CD4-positive, alpha-beta T cell treated with Interleukin-6 at 100 ng/mL for 8 hours (primary cell): ENCODE measurements around the gene TTYH1.
"Not testable (repeated sequence)": the region's sequence is repeated elsewhere in the genome, so short reads cannot be mapped to it uniquely, and the experiment has no call there.

ENCODE experiments used
- DNase-seq: peaks from one replicate; pipeline ENCODE4 v3.0.0-alpha.2; 2020; ENCODE audit warnings: mixed read lengths, low spot score

TTYH1 gene

GRCh38 chr19:54415208-54415900 lies at the start of gene TTYH1:
TTYH1 (plus strand) TSS chr19:54415464; CDS start chr19:54415553, 89 bp downstream.
- no peak for DNase-seq

GRCh38 chr19:54365798-54366197 lies 49.5 kb upstream of the TTYH1 start:
- not testable (repeated sequence) for DNase-seq

DNA sequence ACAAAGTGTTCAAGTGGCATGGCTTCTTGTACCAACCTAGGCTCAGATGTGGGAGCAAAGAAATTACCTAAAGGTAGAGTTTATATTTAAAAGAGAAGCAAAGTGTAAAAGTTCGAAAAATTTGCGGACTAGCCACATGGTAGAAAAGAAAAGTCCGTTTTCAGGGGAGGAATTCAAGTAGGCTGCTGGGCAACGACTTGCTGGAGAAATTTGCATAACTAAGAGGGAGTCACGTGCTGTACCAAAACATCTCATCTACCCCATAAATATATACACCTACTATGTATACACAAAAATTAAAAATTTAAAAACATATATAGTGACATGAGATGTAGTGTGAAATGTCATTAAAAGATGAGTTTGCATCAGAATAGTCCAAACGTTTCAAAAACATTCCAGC lies 48.5 kb upstream of the TTYH1 start:
- no peak for DNase-seq

GRCh38 chr19:54369082-54369687 lies 46.1 kb upstream of the TTYH1 start:
- DNase-seq = no peak

GRCh38 chr19:54369688-54370433 lies 45.4 kb upstream of the TTYH1 start:
- not testable (repeated sequence) for DNase-seq

- DNase-seq = peak; percentile 61
Observed at GRCh38 chr19:54370434-54370796, 44.8 kb upstream of the TTYH1 start.

DNA sequence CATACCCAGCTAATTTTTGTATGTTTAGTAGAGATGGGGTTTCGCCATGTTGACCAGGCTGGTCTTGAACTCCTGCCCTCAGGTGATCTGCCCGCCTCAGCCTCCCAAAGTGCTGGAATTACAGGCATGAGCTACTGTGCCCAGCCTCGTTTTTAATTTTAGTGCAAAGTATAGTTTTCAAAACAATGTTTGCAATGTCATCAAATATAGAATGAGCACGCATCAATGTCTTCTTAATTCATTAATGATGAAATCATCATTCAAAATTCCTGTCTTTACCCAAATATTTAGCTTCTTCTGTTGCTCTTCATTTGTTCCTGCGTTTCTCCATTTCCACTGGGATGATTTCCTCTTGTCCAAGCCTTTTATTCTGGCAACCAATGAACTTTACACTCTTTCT lies 43.8 kb upstream of the TTYH1 start:
- not testable (repeated sequence) for DNase-seq

GRCh38 chr19:54373781-54374631 lies 41.3 kb upstream of the TTYH1 start:
- DNase-seq = no peak

DNA sequence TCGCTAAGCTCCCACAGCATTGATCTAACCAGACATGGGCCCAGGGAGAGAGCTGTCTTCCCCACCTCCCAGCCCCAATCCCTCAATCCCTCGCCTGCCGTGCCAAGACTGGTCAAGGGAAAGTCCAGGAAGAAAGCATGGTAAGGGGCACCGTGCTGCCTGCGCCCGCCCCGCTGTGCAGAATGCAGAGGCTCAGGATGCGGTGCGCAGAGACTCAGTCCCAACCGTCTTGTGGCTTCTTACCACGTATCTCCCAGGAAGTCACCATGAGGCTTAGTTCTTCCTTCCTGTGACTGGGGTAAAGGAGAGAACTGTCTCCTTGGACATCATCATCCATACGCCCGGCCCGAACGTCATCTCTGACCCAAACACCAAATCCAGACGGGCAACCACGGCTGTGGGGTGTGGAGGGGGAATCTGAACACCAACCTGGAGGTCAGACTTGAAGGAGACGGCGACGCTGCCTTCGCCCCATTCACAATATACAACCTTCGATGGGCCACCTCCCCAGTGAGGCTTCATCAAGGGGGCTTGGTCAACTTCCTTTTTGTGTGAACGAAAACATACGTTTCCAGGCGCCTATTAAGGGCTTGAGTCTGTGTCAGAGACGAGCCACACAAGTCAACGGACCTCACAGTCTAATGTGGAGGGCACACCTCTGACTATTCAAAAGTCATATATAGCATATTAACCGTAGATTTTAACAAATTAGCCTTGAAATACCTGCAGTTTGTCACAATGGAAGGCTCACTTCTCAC lies 39.9 kb upstream of the TTYH1 start:
- peak; percentile 20 for DNase-seq

DNA sequence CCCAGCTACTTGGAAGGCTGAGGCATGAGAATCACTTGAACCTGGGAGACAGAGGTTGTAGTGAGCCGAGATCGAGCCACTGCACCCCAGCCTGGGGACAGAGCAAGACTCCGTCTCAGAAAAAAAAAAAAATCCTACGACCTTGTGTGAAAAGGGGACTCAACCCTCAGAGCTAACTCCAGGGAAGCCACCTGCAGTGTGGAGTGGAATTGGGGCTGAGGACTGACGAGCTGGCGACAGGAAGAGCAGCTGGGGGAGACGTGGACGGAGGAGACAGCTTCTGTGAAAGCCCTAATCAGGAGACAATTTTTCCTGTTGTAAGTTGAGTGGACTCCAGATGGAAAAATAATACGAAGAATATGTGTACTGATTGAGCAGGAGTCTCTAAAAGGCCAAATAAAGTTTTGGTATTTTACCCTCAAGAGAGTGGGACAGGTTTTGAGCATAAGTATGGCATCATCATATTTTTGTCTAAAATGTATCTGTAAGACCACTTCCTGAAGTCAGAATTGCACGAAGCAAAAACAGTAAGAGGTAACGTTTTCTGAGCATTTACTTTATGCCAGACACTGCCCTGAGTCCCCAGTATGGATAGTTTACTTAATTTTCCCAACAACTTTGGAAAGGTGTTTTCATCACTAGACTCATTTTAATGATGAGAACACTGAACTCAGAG lies 38.5 kb upstream of the TTYH1 start:
- no peak for DNase-seq

GRCh38 chr19:54379187-54379678 lies 36.0 kb upstream of the TTYH1 start:
- DNase-seq = no peak

GRCh38 chr19:54380897-54381296 lies 34.4 kb upstream of the TTYH1 start:
- DNase-seq = no peak

DNA sequence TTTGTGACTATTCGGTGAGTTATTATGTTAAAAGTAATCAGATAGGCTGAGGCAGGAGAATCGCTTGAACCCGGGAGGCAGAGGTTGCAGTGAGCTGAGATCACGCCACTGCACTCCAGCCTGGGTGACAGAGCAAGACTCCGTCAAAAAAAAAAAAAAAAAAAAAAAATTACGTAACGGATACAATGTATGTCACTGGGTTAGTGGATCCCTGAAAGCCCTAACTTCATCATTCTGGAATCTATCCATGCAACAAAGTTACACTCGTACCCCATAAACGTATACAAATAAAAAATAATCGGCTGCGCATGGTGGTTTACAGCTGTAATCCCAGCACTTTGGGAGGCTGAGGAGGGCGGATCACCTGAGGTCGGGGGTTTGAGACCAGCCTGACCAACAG lies 33.2 kb upstream of the TTYH1 start:
- DNase-seq = not testable (repeated sequence)

DNA sequence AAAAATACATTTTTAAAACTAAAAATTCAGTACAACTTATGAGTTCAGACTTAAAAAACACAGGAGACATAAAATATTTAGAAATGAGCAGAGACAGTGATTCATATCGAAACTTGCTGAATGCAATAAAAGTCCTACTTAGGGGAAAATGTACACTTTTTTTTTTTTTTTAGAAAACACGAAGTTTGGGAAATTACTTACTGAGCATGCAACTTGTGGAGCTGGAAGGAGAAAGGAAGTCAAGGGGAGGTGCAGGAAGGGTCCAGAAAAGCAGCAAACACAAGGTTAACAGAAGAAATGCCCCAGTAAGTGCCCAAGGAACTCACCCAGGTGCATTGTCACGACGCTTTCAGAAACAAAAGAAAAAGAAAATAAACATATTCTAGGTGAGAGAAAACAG lies 31.9 kb upstream of the TTYH1 start:
- DNase-seq = no peak

GRCh38 chr19:54387991-54388801 lies 27.1 kb upstream of the TTYH1 start:
- peak; percentile 52 for DNase-seq

DNA sequence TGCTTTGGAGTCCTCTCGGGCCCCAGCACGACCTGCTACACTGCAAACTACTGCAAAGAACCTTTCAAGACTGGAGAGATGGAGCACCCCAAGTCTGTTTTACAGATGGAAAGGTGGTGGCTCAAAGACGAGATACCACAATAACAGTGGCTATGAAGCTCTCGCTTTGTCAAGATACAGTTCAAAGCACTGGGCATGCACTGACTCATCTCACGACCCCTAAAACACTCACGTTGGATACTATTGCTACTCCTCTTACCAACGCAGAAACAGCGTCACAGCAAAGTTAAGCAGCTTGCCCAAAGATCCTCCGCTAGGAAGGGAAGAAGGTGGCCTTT lies 26.5 kb upstream of the TTYH1 start:
- no peak for DNase-seq

DNA sequence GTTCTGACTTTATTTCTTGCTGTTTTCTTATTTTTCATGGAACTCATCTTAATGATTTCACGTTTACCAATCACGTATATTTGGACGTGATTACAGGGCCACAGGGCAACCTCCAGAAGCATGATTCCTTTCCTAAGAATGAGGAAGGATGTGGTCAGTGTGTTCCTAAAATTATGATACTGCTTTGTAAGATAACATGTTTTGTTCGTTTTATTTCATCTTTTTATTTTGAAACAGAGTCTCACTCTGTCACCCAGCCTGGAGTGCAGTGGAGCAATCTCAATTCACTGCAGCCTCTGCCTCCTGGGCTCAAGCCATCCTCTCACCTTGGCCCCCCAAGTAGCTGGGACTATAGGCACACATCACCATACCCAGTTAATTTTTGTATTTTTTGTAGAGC lies 25.7 kb upstream of the TTYH1 start:
- DNase-seq = no peak

- peak; percentile 67 for DNase-seq
Observed at GRCh38 chr19:54390942-54391577, 24.2 kb upstream of the TTYH1 start.

DNA sequence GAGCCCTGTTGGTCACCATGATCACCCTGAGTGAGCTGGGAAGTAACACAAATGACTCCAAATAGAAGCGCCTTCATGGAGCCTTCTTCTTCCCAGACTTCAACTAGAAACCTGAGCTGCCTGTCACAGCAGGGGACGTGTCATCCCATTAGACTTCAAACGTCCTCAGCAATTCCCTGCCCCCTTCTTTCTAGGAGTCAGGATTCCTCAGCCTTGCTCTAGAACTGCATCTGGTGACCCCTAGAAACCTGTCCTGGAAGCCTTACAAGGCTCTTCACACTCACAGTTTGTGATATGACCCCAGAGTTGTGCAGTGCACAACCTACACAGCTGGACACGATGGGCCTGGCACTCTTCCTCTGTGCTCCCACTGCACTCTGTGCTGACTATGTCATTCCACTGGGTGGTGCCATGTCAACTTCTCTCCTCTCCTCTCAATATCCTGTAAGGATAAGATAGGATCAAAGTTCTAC lies 23.6 kb upstream of the TTYH1 start:
- no peak for DNase-seq
